ENCODE data around the gene APLP2. TPM values are rescaled to one million over a fixed set of nuclear protein-coding genes. Genes with fewer than 3 reads are reported as not detected.
"Not testable (repeated sequence)": the region's sequence is repeated elsewhere in the genome, so short reads cannot be mapped to it uniquely, and the experiment has no call there.

Gene APLP2
- total RNA-seq, 1 donor from 2014 or later = 124 TPM

- ATAC-seq = no peak
Observed at GRCh38 chr11:130092661-130093060, 23.0 kb downstream of the APLP2 start.

- ATAC-seq = no peak
Observed at GRCh38 chr11:130094614-130095013, 24.9 kb downstream of the APLP2 start.

GRCh38 chr11:130095326-130095725 is 25.6 kb downstream of the APLP2 start:
- ATAC-seq = no peak

GRCh38 chr11:130096042-130096441 is 26.3 kb downstream of the APLP2 start:
- ATAC-seq = no peak

- ATAC-seq = no peak
Observed at GRCh38 chr11:130096823-130097222, 27.1 kb downstream of the APLP2 start.

GRCh38 chr11:130097285-130097684 is 27.6 kb downstream of the APLP2 start:
- no peak for ATAC-seq

GRCh38 chr11:130099356-130099755 is 29.7 kb downstream of the APLP2 start:
- no peak for ATAC-seq

GRCh38 chr11:130100381-130101095 is 30.8 kb downstream of the APLP2 start:
- ATAC-seq = no peak

GRCh38 chr11:130101661-130102060 is 32.0 kb downstream of the APLP2 start:
- ATAC-seq = no peak

GRCh38 chr11:130102301-130103249 is 32.9 kb downstream of the APLP2 start:
- ATAC-seq = peak; percentile 73

- peak; percentile 53 for ATAC-seq
Observed at GRCh38 chr11:130103296-130103814, 33.7 kb downstream of the APLP2 start.

GRCh38 chr11:130106381-130106780 is 36.7 kb downstream of the APLP2 start:
- no peak for ATAC-seq

GRCh38 chr11:130108671-130109070 is 39.0 kb downstream of the APLP2 start:
- not testable (repeated sequence) for ATAC-seq

- no peak for ATAC-seq
Observed at GRCh38 chr11:130109386-130109785, 39.7 kb downstream of the APLP2 start.

GRCh38 chr11:130110339-130111108 is 40.8 kb downstream of the APLP2 start:
- no peak for ATAC-seq

GRCh38 chr11:130112071-130112830 is 42.6 kb downstream of the APLP2 start:
- ATAC-seq = no peak

- no peak for ATAC-seq
Observed at GRCh38 chr11:130114281-130114680, 44.6 kb downstream of the APLP2 start.

- no peak for ATAC-seq
Observed at GRCh38 chr11:130114726-130115125, 45.0 kb downstream of the APLP2 start.

- ATAC-seq = no peak
Observed at GRCh38 chr11:130115218-130115617, 45.5 kb downstream of the APLP2 start.

GRCh38 chr11:130118165-130118564 is 48.5 kb downstream of the APLP2 start:
- ATAC-seq = no peak

GRCh38 chr11:130118636-130119387 is 49.1 kb downstream of the APLP2 start:
- ATAC-seq = no peak

Data from esophagus mucosa (tissue), 1 donor.